Hindlimb muscle (tissue), 1 donor: Measurements from ENCODE around the gene STX3. TPM values are rescaled to one million over a fixed set of nuclear protein-coding genes. Genes with fewer than 3 reads are reported as not detected.
"Not testable (repeated sequence)": the region's sequence is repeated elsewhere in the genome, so short reads cannot be mapped to it uniquely, and the experiment has no call there.

Source experiments
- DNase-seq: peaks from one replicate; pipeline ENCODE4 v3.0.0-alpha.2; 2013
- polyA plus RNA-seq: library from polyadenylated mRNA; unstranded; fragments of 120-200 nt; gene quantifications from one replicate; pipeline ENCODE4 v1.2.1, GENCODE V29; 2013; ENCODE audit not compliant: insufficient read length

The STX3 gene
- polyA plus RNA-seq, 1 donor: 4.1 TPM

DNA sequence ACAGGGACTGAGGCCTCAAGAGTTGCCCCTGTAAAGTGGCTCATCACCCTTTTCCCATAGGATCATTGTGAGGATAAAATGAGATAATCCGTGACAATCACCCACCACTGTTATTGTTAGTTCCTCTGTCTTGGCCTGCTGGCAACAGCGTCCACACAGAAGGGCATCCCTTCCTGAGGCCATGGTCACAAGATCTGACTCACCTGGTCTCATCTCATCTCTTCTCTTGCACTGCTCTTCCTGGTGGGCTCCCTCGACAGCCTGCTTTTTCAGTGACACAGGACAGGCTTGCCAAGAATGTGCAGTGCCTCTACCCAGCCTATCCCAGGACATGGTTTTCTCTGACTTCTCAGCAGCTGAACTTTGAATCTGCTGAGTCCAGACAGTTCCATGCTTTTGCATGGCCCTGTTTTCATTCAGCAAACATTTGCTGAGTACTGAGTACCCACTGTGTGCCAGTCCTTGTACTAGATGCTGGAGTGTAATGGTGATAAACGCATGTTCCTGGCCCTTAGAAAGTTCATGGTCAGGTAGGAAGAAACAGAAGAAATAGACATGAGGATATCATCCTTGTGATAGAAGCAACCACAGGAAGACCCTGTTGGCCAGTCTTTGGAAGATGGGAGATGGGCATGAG, 3.3 kb downstream of the STX3 start:
- DNase-seq: no peak

DNA sequence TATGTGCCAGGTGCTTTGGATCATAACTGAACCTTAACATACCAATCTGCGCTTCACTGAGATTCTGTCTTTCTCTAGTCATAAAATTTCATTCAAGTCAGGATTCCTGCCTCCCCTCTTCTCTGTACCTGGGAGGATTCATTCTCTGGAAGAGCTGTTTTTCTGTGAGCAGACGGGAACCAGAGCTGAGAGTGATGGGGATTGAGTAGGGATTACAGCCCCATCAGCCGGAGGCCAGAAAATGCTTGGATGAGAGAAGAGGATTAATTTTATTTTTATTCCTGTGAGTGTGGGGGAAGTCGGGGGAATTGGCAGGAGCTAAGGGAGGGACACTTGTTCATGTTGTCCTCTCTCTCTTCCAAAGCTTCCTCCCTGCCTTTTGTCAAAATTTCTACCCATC, 4.7 kb downstream of the STX3 start:
- no peak for DNase-seq

DNA sequence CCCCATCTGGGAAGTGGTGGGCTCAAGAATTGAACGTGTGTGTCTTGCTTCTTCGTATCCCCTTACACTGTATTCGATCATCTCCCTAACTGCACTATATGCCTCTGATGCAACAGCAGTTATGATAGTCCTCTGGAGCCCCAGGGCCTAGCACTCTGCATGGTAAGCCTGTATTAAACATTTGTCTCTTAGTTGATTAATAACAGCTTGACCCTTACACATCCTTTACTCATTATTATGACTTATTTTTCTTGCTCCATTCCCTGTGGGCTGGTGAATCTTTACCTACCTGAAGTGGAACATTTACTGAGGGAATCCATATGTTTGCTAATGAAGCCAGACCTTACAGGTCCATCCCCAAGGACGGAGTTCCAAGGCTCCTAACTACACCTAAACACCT, 5.6 kb downstream of the STX3 start:
- DNase-seq: no peak

DNA sequence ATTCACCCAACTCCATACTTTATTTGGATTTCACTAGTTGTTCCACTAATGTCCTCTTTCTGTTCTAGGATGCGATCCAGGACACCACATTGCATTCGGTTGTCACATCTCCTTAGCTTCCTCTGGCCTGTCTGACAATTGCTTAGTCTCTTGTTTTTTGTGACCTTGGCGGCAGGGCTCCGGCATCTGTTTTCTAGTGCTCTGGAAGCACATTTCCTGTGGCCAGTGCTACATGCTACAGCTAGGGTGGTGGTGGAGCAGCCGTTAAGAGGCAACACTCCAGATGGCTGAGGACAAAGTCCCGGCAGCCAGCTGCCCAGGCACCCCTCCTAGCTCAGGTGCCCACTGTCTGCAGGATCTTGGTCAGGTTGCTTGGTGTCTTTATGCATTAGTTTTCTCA, 6.8 kb downstream of the STX3 start:
- DNase-seq: no peak

DNA sequence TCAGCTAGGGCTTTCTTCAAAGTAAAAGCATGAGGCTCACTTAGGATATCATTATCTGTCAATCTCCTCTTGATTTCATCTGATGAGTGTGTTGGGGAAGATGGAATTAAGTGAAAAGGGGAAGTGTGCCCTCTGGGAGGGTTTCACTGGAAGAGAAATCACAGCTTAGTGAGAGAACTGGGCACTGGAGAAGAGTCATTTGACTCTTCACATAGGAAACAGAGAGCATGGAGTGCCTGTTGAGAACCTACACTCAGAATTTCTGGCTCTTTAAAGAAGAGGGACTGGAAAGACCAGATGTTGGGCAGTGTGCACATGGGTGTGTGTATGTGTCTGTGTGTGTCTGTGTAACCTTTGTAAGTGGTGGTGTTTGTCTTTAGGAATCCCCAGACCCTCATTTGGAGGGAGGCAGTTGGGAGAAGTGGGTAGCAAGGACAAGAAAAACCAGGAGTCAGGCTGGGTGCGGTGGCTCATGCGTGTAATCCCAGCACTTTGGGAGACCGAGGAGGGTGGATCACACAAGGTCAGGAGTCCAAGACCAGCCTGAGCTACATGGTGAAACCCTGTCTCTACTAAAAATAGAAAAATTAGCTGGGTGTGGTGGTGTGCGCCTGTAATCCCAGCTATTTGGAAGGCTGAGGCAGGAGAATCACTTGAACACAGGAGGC, 10.0 kb downstream of the STX3 start:
- DNase-seq: no peak

DNA sequence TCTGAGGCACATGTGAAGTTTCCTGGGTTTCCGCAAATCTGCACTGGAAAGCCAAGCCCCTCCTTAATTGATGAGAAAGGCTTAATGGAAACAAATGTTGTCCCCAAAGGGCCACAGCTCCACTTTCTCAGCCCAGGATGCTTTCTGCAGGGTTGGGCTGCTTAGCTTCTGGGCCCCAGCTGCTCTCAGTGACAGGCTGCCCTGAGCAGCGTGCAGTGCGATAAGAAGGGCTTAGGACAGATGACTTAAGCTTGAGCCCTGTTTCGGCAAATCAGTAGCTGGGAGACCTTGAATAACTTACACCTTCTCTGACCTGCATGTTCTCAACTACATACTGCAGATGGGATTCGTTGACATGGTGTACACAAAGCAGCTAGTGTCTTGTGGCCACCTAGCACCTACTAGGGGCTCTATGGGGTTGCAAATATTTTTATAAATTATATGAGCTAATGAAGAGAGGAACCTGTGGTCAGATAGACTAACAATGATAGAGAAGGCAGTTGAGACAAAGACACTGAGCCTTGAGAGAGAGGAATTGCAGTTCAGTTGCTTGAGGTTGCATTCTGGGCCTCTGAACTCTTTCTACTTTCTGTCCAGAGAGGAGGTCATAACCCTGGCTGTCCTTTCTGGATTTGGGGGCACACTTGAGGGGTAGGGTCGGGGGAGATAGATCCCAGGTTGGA, 11.5 kb downstream of the STX3 start:
- no peak for DNase-seq

DNA sequence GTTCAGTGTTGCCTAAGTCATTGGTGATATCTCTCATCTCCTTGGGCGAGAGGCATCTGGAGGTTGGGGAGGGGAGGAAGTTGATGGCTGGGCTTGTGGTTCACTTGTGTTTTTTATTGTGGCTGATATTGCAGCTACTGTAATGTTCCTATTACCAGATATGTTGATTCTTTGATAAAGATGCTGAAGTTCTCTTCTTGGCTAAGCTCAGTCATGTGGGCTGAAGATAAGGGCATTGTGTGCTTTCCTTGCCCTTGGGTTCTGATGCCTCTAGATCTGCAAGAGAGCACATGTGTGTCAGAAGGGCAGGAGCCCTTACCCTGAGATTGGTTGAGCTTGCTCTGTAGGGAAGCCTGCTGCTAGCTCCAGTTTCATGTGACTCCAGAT, 12.0 kb downstream of the STX3 start:
- DNase-seq: no peak

DNA sequence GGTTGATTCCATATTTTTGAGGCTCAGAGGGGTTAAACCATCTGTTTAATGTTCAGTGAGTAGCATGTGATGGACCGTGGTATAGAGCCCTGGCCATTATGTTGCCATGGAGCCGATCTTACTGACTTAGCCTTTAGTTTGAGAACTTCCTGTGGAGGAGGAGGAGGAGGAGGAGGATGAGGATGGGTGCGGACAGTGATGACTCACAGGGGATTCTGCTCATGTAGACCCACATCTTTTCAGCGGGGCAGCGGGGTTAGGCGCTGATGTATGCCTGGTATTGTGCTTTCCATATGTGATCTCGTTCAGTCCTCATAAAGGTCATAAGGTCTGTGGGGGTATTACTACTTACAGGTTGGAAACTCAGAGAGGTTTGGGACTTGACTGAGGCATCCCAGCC, 13.9 kb downstream of the STX3 start:
- no peak for DNase-seq

DNA sequence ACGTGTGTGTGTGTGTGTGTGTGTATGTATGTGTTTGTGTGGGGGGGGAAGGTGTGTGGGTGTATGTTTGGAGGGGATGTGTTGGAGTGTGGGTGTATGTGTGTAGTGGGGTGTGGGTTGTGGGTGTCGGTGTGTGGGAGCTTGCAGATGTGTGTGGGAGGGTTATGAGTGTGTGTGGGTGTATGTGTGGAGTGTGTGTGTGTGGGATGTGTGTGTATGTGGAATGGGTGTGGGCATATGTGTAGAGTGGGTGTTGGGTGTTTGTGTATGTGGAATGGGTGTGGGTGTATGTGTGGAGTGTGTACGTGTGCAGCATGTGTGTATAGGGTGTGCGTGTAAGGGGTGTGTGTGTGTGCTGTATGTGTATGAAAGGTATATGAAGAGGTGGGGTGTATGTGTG, 14.7 kb downstream of the STX3 start:
- DNase-seq: no peak

DNA sequence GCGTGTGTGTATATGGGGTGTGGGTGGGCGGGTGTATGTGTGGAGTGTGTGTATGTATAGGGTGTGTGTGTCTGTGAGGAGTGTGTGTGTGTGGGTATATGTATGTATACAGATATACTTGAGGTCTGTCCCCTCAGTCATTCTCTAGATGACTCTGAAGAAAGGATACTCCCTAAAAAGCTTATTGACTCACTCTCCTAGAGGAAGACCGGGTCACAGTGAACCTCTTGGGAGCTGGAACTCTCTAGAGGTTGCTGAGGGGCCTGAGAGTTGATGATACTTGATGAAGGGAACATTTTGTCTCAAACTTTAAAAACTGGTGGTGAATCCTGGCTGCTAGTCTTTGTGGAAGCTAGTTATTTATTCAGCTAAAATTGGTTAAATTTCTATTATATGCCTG, 15.1 kb downstream of the STX3 start:
- no peak for DNase-seq

DNA sequence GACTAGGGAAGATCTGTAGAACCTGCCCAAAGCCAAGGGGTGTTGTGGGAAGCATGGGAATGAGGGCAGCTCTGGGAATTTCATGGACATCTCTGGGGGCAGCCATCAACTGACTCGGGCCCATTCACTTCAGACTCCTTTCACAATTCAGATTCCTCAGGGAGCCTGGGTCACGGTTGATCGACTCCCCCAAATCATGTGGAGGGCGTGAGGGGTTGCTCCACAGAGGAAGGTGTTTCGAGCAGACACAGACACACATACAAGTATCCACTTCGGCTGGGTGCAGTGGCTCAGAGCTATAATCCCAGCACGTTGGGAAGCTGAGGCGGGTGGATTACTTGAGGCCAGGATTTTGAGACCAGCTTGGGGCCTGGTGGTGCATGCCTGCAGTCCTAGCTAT, 15.7 kb downstream of the STX3 start:
- no peak for DNase-seq

DNA sequence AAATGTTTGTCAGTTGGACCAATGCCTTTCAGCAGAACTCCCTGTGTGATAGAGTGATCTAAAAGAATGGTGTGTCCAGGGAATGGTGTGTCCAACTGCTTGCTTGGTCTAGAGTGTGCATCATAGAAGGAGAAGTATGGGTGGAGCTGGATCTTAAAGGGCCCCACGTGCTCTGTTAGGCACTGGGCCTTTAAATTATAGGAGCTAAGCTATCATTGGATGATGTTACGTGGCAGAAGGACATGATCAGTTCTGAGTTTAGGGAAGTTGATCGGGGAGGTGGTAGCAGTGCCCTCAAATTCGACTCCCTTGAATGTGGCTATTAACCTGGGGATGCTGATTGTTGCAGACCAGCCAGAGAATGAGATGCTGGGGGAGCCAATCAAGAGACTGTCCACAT, 16.4 kb downstream of the STX3 start:
- no peak for DNase-seq

DNA sequence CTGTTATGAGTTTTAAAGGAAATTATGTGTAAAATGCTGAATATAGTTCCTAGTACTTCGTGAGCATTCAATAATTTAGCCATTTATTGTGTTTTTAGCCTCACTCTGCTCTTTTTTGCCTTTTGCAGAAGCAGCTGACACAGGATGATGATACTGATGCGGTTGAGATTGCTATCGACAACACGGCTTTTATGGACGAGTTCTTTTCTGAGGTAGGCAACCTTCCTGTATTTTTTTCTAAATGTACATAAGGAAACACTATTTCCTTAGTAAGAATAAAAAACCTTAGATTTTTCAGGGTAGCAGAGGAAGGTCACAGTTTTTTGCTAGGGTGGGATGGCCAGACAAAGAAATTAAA, 17.9 kb downstream of the STX3 start:
- DNase-seq: no peak

DNA sequence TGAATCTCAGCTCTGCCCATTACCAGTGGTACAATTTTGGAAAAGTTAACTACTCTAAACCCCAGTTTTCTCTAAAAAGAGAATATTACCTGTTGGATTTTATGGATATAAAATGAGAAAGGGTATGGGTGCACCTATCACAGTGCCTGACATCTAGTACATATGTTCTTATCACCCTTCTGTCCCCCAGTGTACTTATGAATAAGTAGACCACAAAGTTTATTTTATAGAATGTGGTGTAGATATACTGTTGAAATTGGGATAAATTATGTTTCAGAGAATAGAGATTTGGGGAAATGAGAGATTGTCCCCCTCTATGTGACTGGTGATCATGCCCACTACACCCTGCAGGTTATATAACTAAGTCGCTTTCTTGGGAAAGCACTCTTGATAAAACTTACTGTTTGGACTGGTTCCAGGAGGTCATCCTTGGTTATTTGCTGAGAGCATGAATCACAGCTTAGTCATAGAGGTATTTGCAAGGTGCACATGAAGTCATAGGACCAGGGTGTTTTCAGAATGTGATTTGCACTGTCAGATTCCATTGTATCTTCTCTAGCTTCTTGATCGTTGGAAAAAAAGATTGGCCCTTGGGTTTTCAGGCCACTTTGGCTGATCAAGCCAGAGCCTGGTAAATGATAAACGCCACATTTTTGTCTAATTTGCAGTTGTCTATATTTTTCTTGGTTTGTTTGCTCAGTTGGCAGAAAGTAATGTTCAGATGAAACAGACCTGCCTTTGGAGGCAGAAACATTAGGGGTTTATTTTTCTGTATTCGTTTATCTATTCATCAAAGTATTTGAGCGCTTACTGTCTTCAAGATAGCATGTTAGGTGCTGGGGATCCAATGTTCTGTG, 21.3 kb downstream of the STX3 start:
- DNase-seq: no peak

DNA sequence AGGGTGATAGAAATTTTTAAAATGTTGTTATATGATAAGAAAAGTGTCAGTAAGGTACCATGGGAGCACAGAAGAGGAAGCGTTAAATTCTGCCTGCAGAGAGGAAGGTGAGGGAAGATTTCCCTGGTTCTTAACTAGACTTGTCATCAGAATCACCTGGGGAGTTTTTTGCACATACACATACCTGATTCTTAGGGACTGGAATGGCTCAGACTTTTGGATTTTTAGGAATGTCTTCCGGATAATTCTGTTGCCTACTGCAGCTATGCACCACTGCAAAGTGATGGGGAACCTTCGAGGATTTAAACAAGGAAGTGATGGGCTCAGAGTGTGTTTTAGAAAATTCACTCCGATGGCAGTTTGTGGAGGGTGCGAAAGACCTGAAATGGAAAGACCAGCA, 21.9 kb downstream of the STX3 start:
- no peak for DNase-seq

DNA sequence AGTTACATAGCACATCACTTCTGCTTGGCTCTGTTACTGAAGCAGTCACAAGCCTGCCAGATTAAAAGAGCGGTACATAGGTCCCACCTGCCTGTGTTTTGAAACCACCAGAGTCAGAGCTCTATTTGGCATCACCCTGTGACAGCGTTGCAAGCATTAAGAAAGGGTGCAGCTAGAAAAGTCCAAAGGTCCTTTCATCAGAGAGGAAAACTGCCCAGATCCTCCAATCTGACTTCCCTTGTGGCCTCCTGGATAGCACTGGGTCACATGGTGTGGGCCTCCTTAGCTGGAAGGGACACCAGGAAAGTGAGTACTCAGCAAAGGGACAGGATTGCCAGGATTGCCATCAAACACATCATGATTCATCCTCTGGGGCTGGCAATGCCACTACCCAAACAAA, 22.9 kb downstream of the STX3 start:
- no peak for DNase-seq

DNA sequence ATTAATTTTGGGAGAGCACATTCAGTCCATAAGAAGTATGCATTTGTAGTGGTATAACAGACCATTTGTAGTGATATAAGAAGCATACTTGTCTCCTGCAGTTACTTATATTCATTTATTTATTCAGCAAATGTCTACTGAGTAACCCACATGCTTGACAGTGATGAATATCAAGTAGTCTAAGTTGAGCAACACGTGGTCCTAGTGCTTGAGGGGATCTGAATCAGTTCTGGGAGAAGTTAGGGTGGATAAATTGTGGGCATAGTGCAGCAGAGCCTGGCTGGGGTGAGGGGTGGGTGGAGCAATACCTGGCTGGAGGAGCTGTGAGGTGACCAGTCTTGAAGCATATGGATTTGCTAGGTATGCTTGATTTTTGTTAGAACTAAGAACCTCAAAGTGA, 24.3 kb downstream of the STX3 start:
- DNase-seq: no peak

DNA sequence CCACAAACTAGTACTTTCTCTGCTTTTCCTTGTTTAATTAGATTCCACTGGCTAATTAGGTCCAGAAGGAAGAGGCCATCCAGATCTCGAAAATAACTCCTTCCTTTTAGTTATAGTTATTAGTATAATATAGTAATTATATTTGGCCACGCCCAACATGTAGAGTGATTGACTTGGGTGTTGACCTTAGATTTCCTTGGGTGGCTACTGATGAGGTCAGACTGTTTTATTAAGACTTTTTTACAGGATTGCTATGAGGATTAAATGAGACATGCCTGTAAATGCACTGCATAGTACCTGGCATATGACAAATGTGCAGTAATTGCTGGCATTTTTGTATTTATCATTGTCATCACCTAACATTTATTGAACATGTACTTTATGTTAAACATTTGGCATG, 26.9 kb downstream of the STX3 start:
- DNase-seq: no peak

DNA sequence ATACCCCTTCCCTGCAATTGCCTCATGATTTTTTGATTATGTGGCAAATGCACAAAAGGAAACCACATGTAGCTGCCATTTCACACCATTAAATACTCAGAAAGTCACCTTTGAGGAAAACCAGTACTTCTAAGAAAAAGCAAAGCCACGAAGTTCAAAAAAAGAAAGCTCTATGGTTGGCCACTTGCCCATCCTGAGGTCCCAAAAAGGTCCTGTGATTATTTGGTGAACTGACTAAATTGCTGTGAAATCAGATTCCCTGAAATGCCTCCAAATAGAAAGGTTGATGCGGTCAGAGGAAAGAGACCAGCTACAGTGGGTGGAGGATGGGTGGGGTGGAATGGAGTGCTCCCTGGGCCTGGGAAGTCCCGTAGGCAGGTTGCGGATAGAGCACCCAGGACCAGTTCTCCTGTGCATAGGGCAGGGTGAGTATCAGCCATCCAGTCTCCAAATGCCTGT, 28.5 kb downstream of the STX3 start:
- no peak for DNase-seq

DNA sequence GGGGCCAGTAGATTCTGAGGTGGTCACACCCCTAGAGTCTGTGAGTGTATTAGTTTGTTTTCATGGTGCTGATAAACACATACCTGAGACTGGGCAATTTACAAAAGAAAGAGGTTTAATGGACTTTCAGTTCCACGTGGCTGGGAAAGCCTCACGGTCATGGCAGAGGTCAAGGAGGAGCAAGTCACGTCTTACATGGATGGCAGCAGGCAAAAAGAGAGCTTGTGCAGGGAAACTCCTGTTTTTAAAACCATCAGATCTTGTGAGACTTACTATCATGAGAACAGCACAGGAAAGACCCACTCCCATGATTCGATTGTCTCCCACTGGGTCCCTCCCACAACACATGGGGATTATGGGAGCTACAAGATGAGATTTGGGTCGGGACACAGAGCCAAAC, 29.3 kb downstream of the STX3 start:
- not testable (repeated sequence) for DNase-seq

DNA sequence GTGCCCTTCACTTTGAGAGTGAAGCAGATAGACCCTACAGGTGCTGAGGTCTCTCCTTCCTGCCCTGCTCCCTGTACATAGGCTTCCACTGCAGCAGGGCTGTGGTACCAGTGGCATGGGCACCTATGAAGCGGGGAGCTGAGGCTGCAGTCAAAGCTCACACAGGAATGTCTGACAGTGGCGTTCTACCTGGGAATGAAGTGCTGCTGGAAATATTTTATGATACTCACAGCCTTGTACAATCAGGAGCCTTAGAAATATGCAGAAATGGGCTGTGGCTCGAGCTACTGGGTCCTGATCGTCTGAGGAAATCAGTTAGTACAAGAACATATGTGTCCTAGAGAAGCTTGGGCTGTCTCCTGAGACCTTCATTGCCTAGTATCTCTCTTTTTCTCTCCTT, 30.6 kb downstream of the STX3 start:
- no peak for DNase-seq

DNA sequence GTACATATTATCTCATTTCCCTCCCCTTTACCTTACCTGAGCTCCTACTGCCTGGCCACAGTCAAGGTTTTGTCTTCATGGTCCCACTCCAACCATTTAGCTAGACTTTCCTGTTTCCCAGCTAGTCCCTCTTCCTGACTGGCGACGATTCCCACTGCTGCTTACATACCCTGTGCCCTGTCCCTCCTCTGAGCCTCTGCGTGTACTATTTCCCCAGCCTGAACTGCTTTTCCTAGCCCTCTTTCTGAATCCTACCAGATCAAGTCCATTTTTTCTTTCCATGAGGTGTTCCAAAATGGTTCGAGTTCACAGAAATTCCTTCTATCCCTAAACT, 32.0 kb downstream of the STX3 start:
- no peak for DNase-seq

DNA sequence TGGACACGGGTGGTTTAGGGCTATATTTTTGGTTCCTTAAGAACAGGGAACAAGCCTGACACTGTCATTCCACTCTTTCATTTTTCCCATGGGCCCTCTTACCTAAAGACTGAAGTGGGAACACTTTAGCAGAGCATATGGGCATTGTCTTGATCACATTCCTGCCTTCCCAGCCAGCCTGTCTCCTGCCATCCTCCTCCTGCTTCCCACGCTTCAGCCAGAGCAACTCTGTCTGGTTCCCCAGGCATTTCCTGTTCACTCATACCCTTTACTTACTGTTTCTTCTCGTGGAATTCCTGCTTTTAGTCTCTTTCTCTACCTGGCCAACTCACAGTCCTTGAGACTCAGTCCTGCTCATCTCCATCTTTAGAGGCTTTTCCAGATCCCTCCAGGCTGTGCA, 32.6 kb downstream of the STX3 start:
- DNase-seq: no peak

DNA sequence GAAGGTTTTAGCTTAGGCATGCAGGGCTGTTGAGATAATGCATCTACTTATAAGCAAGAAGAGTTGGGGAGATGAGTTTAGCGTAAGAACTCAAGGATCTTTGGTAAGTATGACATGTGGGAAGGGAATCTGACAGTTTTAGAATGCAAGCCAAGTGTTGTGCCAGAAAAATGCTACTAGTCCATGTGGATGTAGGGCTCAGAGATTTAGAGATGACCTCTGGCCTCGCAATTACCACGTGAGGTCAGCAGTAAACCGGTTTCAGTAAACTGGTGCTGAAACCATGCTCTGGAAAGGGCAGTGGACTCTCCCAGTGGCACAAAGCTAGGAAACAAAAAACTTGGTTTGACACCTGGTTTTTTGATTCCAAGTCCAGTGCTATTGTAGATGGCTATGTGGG, 36.5 kb downstream of the STX3 start:
- no peak for DNase-seq
